HPDE6-E6E7 (cell line): Measurements from ENCODE around the gene STK16.
"Not testable (repeated sequence)": the region's sequence is repeated elsewhere in the genome, so short reads cannot be mapped to it uniquely, and the experiment has no call there.

Source experiments
- DNase-seq: peaks from one replicate; pipeline ENCODE4 v3.0.0; 2011; ENCODE audit warnings: missing footprints; ENCODE audit errors: extremely low spot score

Gene STK16

GRCh38 chr2:219287116-219287440, 41.8 kb downstream of the STK16 start:
- DNase-seq = not testable (repeated sequence)

- DNase-seq = no peak
These were observed 42.4 kb downstream of the STK16 start for GRCh38 chr2:219287580-219288265.

- no peak for DNase-seq
These were observed 43.9 kb downstream of the STK16 start for GRCh38 chr2:219289195-219289536.

- DNase-seq = peak; percentile 52
These were observed 44.5 kb downstream of the STK16 start for GRCh38 chr2:219289537-219290361.

DNA sequence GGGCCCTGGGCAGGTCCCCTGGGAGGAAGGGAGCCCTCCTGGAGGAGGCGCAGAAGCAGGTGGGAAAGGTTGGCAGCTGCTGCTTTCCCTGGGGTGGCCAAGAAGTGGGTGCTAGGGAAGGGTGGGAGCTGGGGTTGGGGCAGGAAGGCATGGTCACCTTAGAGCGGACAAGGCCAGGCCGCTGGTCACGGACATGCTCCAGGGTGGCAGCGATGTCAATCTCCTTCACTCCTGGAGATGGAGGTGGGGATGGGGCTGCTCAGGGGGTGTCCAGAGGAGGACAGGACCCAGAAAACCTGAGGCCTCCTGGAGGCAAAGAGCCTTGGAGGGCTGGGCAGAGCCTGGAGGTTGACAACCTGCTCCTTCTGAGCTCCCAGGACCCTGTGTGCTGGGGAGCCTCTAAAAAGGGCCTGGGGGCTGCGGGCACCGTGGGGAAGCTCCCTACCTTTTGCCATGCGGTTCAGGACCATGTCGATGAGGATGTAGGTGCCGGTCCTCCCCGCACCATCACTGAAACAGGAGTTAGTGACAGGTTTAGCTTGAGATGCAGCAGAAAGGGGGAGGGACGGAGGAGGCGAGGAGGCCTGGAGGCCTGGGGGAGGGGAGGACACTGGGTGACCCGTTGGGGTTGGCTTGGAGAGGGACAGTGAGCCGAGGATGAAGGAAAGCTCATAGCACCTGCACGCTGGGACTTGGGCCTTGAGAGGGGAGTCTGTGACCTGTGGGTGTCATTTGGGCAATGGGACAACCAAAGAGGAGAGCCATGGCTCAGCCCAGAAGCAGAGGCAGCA, 45.3 kb downstream of the STK16 start:
- no peak for DNase-seq

GRCh38 chr2:219291394-219291793, 46.1 kb downstream of the STK16 start:
- DNase-seq = no peak

DNA sequence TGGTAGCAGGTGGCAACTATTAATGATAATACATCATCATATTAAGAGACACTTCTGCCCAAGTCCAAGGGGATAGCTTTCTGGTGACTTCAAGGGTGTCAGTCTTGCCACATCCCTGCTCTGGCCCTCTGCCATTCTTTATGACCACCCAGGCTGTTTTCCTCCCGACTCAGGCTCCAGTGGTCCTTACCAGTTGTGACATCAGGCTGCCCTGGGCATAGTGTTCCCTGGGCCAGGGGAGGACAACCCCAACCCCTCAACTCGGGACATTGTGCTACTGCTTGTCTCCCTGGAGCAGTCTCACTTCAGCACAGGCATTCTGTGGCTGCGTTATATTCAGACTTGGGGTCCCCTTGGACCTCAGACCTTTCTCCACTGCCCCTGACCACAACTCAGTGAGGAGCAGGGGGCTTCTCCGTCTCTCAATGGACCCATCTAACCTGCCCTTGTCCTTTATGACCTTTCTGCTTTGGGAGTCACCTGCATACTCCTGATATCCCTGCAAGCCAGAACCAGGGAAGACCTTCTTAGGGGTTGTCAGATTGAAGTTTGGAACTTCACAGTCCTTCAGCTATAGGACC, 46.7 kb downstream of the STK16 start:
- no peak for DNase-seq

- no peak for DNase-seq
These were observed 47.3 kb downstream of the STK16 start for GRCh38 chr2:219292616-219293015.

GRCh38 chr2:219293736-219294231, 48.5 kb downstream of the STK16 start:
- DNase-seq = no peak

DNA sequence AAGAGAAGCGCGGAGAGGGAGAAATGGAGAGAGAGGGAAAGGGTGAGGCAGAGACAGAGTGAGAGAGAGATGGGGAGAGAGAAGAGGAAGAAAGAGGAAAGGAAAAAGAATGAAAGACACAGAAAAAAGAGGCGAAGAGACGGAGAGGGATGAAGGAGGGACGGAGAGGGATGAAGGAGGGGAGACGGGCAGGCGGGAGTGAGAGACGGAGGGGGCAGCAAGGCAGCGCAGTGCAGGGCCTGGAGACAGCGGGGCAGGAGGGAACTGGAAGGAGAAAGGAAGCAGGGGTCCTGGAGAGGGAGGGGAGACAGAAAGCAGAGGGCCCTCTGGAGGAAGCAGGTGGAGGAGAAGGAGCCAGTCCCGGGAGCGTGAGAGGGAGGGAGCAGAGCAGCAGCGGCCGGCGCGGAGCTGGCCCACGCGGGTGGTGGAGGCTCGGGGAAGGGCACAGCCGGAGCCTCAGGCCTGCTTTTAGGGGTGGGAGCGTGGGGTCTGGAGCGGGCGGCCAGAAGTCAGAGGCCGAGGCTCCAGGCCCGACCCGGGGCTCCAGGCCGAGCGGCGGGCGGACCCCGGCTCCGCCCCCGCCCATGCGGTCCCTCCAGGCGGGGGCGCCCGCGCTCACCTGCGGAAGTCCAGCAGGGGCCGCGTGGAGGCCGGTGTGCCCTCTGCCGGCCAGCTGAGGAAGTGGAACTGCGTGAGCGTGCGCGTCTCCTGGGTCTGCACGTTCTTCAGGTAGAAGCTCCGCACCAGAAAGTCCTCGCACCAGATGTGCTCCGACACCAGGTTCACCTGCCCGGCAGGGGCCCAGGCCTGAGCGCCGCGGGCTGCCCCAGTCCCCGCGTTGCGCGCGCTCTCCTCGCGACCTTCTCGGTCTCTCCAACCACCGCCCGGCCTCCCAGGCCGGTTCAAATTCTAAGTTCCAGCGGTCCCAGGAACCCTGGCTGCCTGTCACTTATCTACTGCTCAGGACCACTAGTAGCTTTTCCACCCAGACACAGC, 49.4 kb downstream of the STK16 start:
- DNase-seq = peak; percentile 83

DNA sequence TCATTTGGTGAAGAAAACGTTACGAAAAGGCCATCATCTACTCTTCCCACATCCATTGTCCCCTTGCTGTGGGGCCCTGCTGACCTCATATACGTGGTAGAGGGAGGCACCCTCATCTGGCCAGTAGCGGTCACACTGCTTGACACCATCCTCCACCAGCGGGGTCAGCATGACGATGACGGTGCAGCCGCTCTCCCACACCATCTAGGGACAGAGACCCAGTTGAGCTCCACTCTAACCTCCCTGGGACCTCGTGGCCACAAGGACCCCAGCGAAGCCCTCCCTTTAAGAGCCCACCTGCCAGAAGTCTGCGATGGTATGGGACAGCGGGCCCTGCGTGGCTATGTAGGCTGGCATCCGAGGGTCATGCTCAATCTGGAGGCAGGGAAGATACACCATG, 50.9 kb downstream of the STK16 start:
- DNase-seq = no peak

DNA sequence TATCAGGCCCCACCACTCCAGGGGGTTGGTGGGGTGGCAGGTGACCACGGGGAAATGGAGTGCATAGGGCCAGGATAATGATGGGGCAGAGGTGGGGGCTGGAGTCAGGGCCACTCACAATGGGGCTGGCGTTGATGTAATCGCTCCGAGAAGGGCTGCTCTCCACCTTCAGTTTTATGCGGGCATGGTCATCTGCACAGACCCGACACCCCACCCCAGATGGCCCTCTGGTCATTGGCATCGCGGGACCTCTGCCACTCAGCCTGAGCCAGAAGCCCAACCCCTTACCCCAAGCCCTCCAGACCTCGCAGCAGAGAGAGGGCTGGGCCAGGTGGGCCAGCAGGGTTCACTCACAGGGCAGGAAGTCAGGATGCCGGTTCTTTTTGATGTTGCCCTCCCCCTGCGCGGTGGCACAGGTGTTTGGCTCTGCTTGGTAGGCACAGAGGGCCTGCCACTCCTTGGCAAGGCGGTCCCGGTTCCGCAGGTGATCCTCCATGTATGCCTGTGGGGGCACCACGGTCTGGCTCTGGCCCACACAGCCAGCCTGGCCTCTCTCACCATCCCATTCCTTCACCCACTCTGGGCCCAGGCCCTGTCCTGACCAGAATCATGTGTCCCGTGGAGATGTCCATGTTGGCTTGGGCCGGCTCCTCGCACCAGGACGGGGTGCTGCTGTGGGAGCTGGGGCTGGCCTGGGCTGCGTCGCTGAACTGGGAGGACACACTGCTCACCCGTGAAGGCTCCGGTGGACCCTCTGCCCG, 51.5 kb downstream of the STK16 start:
- no peak for DNase-seq

DNA sequence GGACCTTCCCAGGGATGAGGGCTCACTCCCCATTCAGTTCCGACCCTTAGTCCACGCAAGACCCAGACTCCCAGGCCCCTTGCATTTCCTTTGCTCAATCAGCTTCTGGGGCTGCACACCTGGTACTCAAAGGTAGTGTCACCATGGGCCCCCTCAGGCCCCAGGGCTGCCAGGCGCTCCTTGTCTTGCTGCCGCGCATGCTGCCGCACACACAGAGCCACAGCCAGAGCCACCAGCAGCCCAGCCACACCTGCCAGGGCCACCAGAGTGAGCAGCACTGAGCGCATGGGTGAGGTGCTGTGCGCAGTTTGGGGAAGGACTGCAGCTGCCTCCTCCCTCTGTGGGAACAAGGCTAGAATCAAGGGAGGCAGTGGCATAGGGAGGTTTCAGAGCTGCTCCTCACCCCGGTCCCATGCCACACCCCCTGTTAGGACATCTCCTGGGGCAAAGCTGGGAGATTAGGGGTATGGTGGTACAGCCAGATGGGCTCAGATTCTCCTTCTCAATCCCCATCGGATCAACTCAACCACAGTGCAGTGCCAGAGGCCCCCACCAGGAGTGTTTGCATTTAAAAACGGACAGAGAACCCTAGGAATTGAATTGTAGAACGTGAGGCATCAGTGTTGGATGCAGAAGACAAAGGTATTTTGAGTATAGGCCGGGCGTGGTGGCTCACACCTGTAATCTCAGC, 52.6 kb downstream of the STK16 start:
- no peak for DNase-seq

GRCh38 chr2:219298759-219299371, 53.6 kb downstream of the STK16 start:
- DNase-seq = peak; percentile 90

DNA sequence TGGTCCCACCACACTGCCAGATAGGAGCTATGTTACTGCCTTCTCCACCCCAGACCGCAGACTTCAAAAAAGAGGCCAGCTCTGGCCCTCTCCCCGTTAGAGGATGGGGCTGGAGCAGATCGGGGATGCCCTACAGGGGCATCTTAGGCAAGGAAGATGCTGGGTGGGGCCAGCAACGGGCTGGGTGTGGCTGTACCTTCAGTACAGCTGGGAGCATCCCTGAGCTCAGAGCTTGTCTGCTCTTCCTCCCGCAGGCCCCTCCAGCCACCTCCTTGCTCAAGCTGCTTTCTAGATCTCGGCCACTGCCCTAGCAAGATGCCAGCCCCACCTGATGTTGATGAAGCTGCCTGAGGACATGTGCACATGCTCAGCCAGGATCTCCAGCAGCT, 54.1 kb downstream of the STK16 start:
- no peak for DNase-seq
